ENCODE data around the gene TBC1D22A. TPM values are rescaled to one million over a fixed set of nuclear protein-coding genes. Genes with fewer than 3 reads are reported as not detected.

The TBC1D22A gene
- total and polyA plus RNA-seq, 10 of the 15 experiments (the other 5 are each of a cell fraction or from before 2014, with no cell fraction given) = 0.63 to 44.7 (median 27.4) TPM

- TF ChIP-seq SKIL (IDR thresholded peaks at IDR 0.05; ENCODE audit: low read depth, poor library complexity, severe bottlenecking) (no peak), HSF1 (IDR thresholded peaks at IDR 0.05; ENCODE audit: low read depth, low read length) (no peak), ZNF687 (IDR thresholded peaks at IDR 0.05) (peak; percentile 60; the same call in 1 of the 2 replicates), STAT3 (IDR thresholded peaks at IDR 0.05; ENCODE audit: low read depth, low read length) (no peak), YY1 (IDR thresholded peaks at IDR 0.05; ENCODE audit: low read depth, low read length) (no peak), ZBTB4 (CRISPR knock-in tag; IDR thresholded peaks at IDR 0.05) (no peak), E4F1 (IDR thresholded peaks at IDR 0.05; ENCODE audit: borderline replicate concordance, partially characterized antibody) (no peak), CBX5 (IDR thresholded peaks at IDR 0.05; ENCODE audit: low read depth) (no peak), HDGF (IDR thresholded peaks at IDR 0.05) (0 out of 2 replicates have a peak, but pooled peaks have one; percentile 62), SPI1 (IDR thresholded peaks at IDR 0.05; ENCODE audit: borderline replicate concordance, insufficient read depth, low read depth, low read length) (no peak), NFYB (IDR thresholded peaks at IDR 0.05; ENCODE audit: insufficient read depth, low read depth, low read length) (no peak), IRF4 (IDR thresholded peaks at IDR 0.05; ENCODE audit: low read depth, low read length) (no peak), JUNB (IDR thresholded peaks at IDR 0.05) (no peak), KAT2A (conservative IDR thresholded peaks at IDR 0.05; ENCODE audit: control insufficient read depth, low read depth, low read length) (no peak), ZNF384 (IDR thresholded peaks at IDR 0.05; ENCODE audit: borderline replicate concordance, low read depth, low read length) (no peak), TCF3 (IDR thresholded peaks at IDR 0.05; ENCODE audit: borderline replicate concordance, insufficient read depth, low read depth, low read length) (no peak)
Measured at GRCh38 chr22:46764140-46764680, 1.8 kb downstream of the TBC1D22A start (continued).

All from GM12878 (cell line).